Measurements from ENCODE around the gene NEO1.

The NEO1 gene

DNA sequence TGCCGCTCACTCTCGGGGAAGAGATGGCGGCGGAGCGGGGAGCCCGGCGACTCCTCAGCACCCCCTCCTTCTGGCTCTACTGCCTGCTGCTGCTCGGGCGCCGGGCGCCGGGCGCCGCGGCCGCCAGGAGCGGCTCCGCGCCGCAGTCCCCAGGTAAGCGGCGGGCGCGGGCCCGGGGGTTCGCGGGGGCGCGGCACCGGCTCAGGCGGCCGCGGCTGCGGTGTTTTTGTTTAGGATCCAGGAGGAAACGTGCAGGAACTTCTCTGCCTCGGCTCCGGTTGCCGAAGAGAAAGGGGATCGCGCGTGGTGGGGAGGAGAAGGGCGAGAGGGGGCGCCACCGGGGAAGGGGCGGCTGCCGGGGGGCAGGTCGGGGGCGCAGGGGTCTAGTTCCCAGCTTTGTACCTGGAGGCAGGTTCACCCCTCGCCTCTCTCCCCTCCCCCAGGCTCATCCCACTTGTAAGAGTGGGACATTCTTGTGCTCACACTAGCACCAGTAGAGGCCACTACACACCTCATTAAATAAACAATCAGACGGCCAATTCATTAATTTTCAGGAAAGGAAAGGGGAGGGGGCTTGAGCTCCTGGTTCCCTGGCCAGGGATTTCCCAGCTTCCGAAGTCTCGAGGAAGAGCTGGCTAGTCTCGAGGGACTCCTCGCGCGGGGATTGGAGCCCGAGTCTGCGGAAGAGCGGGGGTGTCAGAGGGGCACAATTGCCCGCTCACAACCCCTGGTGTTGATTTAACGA is 562 bp downstream of the NEO1 start:
- TF ChIP-seq, protein P1, sequence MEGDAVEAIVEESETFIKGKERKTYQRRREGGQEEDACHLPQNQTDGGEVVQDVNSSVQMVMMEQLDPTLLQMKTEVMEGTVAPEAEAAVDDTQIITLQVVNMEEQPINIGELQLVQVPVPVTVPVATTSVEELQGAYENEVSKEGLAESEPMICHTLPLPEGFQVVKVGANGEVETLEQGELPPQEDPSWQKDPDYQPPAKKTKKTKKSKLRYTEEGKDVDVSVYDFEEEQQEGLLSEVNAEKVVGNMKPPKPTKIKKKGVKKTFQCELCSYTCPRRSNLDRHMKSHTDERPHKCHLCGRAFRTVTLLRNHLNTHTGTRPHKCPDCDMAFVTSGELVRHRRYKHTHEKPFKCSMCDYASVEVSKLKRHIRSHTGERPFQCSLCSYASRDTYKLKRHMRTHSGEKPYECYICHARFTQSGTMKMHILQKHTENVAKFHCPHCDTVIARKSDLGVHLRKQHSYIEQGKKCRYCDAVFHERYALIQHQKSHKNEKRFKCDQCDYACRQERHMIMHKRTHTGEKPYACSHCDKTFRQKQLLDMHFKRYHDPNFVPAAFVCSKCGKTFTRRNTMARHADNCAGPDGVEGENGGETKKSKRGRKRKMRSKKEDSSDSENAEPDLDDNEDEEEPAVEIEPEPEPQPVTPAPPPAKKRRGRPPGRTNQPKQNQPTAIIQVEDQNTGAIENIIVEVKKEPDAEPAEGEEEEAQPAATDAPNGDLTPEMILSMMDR (IDR thresholded peaks at IDR 0.05; ENCODE audit: low read length, missing control alignments) = peak; percentile 15
- peak; percentile 29 for DNase-seq (ENCODE audit: low read depth)

DNA sequence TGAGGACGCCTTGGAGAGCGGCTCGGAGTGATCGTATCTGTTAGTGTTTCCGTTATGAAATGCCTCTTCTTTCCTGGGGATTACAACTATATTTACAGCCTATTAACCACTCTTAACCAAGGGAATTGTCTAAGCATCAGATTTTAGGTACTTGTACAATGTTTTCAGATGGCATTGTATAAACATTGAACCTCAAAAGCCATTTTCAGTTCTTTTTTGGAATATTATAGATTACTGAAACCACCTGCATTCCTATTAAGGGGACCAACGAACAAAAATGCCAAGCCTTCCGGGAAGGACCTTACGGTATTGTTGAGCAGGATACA is 1.1 kb downstream of the NEO1 start:
- DNase-seq (ENCODE audit: low read depth) = no peak
- TF ChIP-seq, protein P1 (IDR thresholded peaks at IDR 0.05; ENCODE audit: low read length, missing control alignments) = no peak
- peak overlapping the region; percentile 58 for H3K4me3 ChIP-seq (replicated peaks; ENCODE audit: low read depth, low read length)

More for the DNA sequence above, 562 bp downstream of the NEO1 start:
- peak overlapping the region; percentile 58 for H3K4me3 ChIP-seq (replicated peaks; ENCODE audit: low read depth, low read length)

DNA sequence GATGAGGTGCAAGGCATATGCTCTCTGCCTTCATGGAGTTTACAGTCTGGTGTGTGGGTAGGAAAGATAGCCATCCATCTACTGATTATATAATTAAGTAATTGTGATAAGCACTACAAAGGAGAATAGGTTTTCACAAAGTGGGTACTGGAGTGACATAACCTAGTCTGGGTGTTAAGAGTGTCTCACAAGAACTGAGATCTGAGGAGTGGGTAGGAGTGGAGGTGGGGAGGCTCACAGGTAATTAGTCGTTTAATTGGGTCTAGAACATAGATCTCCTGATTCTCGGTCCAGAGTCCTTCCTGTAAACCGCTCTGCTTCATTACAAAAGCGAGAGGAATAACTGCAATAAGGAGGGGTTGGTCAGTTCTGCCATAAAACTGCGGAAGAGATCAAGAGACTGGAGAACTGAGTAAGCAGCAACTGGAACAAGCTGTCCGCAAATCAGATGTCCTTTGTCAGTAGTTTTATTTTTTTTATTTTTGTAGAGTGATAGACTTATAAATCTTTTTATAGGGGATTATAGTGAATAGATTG is 2.2 kb downstream of the NEO1 start:
- TF ChIP-seq, protein P1 (IDR thresholded peaks at IDR 0.05; ENCODE audit: low read length, missing control alignments) = no peak
- DNase-seq (ENCODE audit: low read depth) = no peak
- H3K4me3 ChIP-seq (replicated peaks; ENCODE audit: low read depth, low read length) = no peak overlapping the region

DNA sequence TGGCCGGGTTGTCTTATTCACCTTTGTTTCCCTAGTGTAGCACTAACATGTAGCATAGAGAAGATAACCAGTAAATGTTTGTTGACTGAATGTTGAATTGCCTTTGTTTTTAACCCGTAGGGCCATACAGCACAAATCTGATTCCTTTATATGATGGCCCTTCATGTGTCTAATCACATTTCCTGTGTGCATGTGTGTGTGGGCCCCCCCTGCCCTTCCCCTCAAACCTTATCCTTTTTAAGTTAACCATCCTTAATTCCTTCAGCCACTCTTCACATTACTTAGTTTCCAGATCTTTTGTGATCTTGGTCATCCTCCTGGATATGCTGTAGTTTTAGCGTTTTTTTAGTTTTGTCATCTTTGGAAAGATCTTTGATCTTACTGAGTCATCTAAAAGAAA is 4.2 kb downstream of the NEO1 start:
- no peak for DNase-seq (ENCODE audit: low read depth)
- H3K4me3 ChIP-seq (replicated peaks; ENCODE audit: low read depth, low read length) = no peak overlapping the region
- TF ChIP-seq, protein P1 (IDR thresholded peaks at IDR 0.05; ENCODE audit: low read length, missing control alignments) = no peak

DNA sequence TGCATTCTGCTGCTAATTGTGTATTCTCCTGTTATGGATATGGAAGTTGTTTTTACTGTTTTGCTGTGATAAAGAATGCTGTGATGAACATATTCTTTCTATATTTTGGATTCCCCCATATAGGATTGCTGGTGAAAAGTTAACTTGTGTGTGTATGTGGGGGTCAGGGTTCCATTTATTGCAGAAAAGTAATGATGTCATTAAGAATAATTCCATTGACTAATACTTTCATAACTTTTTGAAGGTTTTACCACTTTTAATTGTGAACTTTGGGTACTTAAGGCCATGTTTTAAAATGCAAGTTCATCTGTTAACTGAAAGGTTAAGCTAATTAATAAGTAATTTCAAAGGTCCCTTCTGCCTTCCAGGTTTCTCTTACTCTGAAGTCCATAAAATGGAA is 6.2 kb downstream of the NEO1 start:
- TF ChIP-seq, protein P1 (IDR thresholded peaks at IDR 0.05; ENCODE audit: low read length, missing control alignments) = no peak
- DNase-seq (ENCODE audit: low read depth) = no peak

DNA sequence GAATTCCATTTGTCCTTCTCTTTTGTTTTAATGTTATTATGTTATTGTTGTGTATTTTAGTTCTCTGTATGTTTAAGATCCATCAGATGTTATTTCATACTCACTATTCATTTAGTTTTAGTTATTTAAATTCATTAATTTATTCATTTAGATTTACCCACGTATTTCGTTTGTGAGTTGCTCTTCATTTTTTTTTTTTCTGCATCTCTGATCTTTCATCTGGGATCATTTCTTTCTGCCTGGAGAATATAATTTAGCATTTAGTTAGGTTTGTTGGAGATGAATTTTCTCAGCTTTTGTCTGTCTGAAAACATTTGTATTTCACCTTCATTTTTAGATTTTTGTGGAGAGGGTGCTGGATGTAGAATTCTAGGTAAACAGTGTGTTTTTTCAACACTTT is 12.9 kb downstream of the NEO1 start:
- TF ChIP-seq, protein P1 (IDR thresholded peaks at IDR 0.05; ENCODE audit: low read length, missing control alignments) = no peak
- H3K4me3 ChIP-seq (replicated peaks; ENCODE audit: low read depth, low read length) = no peak overlapping the region
- no peak for DNase-seq (ENCODE audit: low read depth)

More for the DNA sequence above, 6.2 kb downstream of the NEO1 start:
- no peak overlapping the region for H3K4me3 ChIP-seq (replicated peaks; ENCODE audit: low read depth, low read length)

DNA sequence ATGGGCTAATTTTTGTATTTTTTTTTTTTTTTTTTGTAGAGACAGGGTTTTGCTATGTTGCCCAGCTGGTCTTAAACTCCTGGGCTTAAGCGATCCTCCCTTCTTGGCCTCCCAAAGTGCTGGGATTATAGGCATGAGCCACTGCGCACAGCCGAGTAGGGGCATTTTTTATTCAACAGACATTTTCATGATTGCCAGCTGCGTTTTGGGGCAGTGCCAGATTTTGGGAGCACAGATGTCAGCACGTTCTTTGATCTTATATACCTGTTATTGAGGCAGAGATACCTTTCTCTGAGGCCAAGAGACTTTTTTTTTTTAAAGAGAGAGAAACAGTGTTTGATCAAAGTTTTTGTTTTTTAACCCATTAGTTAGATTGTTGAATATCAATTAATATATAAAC is 16.8 kb downstream of the NEO1 start:
- TF ChIP-seq, protein P1 (IDR thresholded peaks at IDR 0.05; ENCODE audit: low read length, missing control alignments) = no peak
- DNase-seq (ENCODE audit: low read depth) = no peak

More for the DNA sequence above, 16.8 kb downstream of the NEO1 start:
- H3K4me3 ChIP-seq (replicated peaks; ENCODE audit: low read depth, low read length) = no peak overlapping the region

Measured in fibroblast of pulmonary artery (primary cell).